Activated T-helper 1 cell treated with anti-CD3 and anti-CD28 coated beads, Interleukin-12 subunit alpha, Interleukin-12 subunit beta, Interleukin-2, Interleukin-4 antibody, amounts not matched to agents 30 ng/mL and 10 ng/mL and 1 ng/mL, durations not matched to agents 14 hours and 24 hours and 36 hours (primary cell): ENCODE results near the gene MAML3. TPM values are rescaled to one million over a fixed set of nuclear protein-coding genes. Genes with fewer than 3 reads are reported as not detected.

Experiments
- DNase-seq: peaks from one replicate; pipeline ENCODE4 v3.0.0; 2021; ENCODE audit warnings: low spot score
- H3K27ac Mint-ChIP-seq: one replicate; pipeline ENCODE4 v1.8.0; 2021; ENCODE audit warnings: mild to moderate bottlenecking, mixed read lengths
- H3K27me3 Mint-ChIP-seq: one replicate; pipeline ENCODE4 v1.8.0; 2022; ENCODE audit warnings: mild to moderate bottlenecking, moderate library complexity, mixed read lengths; ENCODE audit not compliant: insufficient read depth
- H3K36me3 Mint-ChIP-seq: one replicate; pipeline ENCODE4 v1.8.0; 2021; ENCODE audit warnings: low read depth, mixed read lengths
- H3K4me1 Mint-ChIP-seq: one replicate; pipeline ENCODE4 v1.8.0; 2021; ENCODE audit warnings: low read depth, mixed read lengths
- H3K4me3 Mint-ChIP-seq: one replicate; pipeline ENCODE4 v1.8.0; 2021; ENCODE audit warnings: mild to moderate bottlenecking, moderate library complexity, mixed read lengths
- H3K9me3 Mint-ChIP-seq: one replicate; pipeline ENCODE4 v1.8.0; 2021; ENCODE audit warnings: mixed read lengths
- intact Hi-C: fragments of 100-400 bp; cut with micrococcal nuclease; formaldehyde crosslinking; loops from one replicate; pipeline ENCODE4 v1.15.1; 2024
- total RNA-seq: library from RNA; stranded (reverse); gene quantifications from 2 replicates; pipeline ENCODE4 v1.2.3, GENCODE V29; 2022

MAML3 gene
- total RNA-seq, 1 donor from 2014 or later = 0.47 TPM

DNA sequence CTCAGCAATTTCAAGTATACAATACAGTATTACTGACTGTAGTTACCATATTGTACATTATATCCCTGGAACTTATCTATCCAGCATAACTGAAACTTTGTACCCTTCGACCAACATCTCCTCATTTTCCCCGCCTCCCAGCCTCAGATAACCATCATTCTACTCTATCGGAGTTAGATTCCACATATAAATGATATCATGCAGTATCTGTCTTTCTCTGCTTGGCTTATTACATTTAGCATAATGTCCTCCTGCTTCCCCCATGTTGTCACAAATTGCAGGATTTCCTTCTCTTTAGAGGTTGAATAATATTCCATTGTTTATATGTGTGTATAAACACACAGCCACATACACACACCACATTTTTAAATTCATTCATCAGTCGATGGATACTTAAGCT lies 218.1 kb downstream of the MAML3 start:
- intact Hi-C loops = no loop called here
- H3K27ac Mint-ChIP-seq = no peak overlapping the region
- no peaks in the 10 kb centered on the region for H3K36me3 Mint-ChIP-seq
- DNase-seq = no peak
- no peak overlapping the region for H3K4me3 Mint-ChIP-seq
- no peaks in the 10 kb centered on the region for H3K4me1 Mint-ChIP-seq
- H3K27me3 Mint-ChIP-seq = peaks cover 10% of the 10 kb centered on the region
- no peaks in the 10 kb centered on the region for H3K9me3 Mint-ChIP-seq

DNA sequence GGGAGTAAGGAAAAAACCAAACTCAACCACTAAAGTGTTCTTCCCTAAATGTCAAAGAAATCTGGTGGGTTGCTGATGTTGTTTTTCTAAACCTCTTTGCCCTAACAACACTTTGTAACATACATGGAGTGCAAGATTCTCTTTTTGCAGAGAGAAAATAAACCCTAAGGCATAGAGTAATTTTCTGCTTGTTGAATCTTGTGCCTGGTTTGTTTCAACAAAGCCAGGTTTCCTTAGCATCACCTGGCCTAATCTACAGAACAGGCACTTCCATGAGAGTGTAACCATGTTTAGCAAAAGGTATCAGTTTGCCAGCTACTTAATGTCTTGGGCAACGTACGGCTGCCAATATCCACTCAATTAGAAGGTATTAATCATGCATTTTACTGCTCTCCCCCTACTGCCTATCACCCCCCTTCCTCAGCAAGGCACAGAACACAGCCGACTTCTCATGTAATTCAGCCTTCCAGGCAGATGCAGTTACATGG lies 219.2 kb downstream of the MAML3 start:
- Mint-ChIP-seq H3K27me3 (peaks cover 11% of the 10 kb centered on the region), H3K27ac (no peak overlapping the region), H3K36me3 (no peaks in the 10 kb centered on the region), H3K4me1 (no peaks in the 10 kb centered on the region), H3K4me3 (no peak overlapping the region), H3K9me3 (no peaks in the 10 kb centered on the region)
- intact Hi-C loops = no loop called here
- DNase-seq = no peak

DNA sequence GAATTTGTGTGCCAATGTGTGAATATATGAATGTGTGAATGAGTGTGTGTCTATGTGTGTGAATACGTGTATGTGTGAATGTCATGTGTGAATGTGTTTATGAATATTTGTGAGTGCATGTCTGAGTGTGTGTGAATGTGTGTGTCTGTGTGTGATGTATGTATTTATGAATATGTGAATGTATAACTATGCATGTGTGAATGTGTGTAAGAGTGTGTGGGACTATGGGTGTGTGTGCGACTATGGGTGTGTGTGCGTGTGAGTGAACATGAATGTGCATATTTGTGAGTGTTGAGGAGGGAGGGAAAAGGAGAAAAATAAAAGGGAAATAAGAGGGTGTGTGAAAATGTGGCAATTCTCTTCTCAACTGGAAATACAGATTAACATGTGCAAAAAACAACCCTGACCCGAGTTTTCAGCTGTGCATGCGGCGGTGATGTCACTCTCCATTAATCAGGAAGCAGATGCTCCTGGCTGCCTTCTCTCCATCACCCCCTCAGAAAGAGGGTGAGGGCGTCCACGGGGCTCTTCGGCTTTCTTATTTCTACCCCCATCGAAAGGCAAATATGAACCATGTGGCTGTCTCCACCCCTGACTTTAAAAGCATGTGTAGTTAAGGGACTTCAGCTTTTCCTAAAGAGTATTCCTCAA lies 219.8 kb downstream of the MAML3 start:
- Mint-ChIP-seq H3K36me3 (no peaks in the 10 kb centered on the region), H3K27me3 (peaks cover 11% of the 10 kb centered on the region), H3K27ac (no peak overlapping the region), H3K4me1 (no peaks in the 10 kb centered on the region), H3K4me3 (no peak overlapping the region), H3K9me3 (no peaks in the 10 kb centered on the region)
- no peak for DNase-seq
- intact Hi-C loops = no loop called here

DNA sequence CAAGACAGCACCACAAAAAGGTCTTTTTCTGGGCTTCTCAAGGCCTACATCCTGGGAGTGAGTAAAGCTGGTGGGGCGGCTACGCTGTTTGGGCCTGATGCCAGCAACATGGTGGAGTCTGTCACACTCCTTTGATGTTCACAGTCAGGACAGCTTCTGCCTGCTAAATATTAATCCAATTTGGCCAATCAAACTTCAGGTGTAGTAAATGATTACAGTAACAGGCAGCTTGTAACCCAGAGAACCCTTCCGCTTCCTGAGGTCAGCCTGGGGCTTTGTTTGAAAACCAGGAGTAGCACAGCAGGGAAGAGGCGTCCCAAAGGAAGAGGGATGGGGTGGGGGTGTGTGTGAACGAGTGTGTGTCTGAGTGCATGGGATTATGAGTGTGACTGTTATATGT lies 220.4 kb downstream of the MAML3 start:
- DNase-seq = no peak
- Mint-ChIP-seq H3K9me3 (no peaks in the 10 kb centered on the region), H3K36me3 (no peaks in the 10 kb centered on the region), H3K4me1 (no peaks in the 10 kb centered on the region), H3K27ac (no peak overlapping the region), H3K4me3 (no peak overlapping the region), H3K27me3 (peaks cover 11% of the 10 kb centered on the region)
- intact Hi-C loops = no loop called here

DNA sequence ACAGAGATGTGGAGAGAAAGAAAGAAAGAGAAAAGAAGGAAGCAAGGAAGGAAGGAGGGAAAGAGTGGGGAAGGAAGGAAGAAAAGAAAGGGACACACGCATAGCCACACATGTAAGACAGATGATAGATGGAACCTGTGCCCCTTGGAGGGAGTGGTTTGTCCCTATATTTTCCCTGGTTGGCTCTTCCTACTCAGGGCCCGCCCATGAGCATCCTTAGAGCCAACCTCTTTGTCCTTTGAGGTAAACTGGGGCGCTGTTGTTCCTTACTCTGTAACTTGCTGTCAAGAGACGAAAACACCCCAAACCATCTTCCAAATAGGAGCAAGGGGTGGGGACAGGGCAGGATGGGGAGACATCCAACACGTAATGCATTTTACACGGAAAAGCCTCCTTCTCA lies 220.9 kb downstream of the MAML3 start:
- no peak overlapping the region for H3K27ac Mint-ChIP-seq
- no peak overlapping the region for H3K4me3 Mint-ChIP-seq
- no peaks in the 10 kb centered on the region for H3K9me3 Mint-ChIP-seq
- H3K36me3 Mint-ChIP-seq = no peaks in the 10 kb centered on the region
- no peak for DNase-seq
- H3K27me3 Mint-ChIP-seq = peaks cover 11% of the 10 kb centered on the region
- no peaks in the 10 kb centered on the region for H3K4me1 Mint-ChIP-seq
- intact Hi-C loops = no loop called here

DNA sequence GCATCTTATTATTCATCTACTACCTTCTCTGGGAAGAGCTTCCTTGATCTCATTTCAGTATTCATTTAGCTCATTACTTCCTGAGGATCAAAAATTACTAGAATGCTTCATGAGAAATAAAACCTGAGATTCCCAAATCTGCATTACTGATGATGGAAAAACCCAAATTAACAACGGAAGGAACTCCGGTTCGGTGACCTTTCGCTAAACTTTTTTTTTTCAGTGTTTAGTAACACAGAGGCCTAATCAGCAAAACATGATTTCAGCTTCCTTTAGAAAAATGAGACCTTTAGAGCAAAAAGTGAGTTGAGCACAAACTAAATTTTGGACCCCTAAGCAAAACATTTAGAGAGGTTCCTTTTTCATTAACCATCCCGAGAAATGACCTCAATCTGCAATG lies 229.2 kb downstream of the MAML3 start:
- intact Hi-C loops = no loop called here
- Mint-ChIP-seq H3K4me1 (no peaks in the 10 kb centered on the region), H3K9me3 (no peaks in the 10 kb centered on the region), H3K4me3 (no peak overlapping the region), H3K27ac (no peak overlapping the region), H3K36me3 (no peaks in the 10 kb centered on the region), H3K27me3 (peaks cover 19% of the 10 kb centered on the region)
- no peak for DNase-seq

DNA sequence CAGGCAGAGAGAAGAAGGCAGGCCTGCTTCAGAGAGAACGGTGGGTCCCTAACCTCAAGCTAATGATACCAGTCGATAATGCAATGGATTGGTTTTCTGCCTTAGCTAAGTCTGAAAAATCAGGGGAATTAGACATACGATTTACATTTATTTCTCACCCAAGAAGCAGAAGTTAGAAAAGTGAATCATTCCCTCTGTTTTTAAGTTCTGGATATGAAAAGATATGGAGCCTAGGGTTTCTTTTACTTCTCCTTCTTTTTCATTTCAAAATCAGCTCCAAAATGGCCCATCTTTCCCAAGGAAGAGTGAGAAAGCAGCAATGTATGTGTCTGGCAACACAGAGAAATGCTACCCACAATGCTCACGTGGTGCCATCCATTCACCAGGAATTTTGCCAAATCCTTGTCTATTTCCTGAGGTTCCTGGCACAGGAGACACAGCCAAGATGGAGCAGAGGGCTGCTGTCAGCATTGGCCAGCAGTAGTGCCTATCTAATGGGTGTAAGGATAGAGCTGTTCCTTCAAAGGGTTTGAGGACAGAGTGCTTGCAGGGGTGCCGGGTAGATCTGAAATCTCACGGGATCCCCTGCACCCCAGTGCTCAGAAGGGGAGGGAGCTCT lies 231.5 kb downstream of the MAML3 start:
- no peak for DNase-seq

DNA sequence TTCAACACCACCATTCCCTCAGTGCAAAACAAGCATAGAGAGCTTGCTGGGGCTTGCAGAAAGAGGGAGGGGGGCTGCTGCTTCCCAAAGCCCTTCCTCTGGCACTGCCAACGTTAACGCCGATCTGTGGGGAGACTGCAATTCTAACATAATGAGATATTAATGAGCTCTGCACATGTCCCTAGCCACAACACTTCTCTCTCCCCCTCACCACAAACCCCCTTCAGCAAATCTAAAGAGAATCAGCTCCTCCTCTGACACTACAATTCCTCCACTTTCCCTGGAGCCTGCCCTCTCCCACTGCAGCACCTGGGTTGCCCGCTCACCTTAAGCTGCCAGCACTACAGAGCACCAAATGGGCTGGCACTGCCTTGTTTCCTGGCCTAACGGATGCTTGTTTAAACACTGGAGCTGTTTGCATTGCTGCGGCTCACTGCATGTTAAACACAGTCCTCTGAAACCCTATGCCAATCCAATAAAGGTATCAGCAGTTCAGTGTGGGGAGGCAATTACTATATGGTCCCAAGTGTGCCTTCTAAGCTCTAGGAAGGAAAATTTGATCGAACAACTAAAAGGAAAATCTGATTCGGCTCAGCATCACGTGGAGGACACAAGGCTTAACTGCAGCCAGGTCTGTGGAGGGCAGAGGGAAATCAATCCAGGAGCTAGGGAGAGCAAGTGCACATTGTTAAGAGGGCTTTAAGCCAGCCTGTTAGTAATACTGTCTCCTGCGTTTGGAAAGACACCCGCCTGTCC lies 232.4 kb downstream of the MAML3 start:
- Mint-ChIP-seq H3K4me3 (no peak overlapping the region), H3K27me3 (peaks cover 21% of the 10 kb centered on the region), H3K4me1 (no peaks in the 10 kb centered on the region), H3K27ac (no peak overlapping the region), H3K36me3 (no peaks in the 10 kb centered on the region), H3K9me3 (no peaks in the 10 kb centered on the region)
- intact Hi-C loops = no loop called here
- DNase-seq = no peak

More for the DNA sequence above, 231.5 kb downstream of the MAML3 start:
- intact Hi-C loops = no loop called here
- H3K36me3 Mint-ChIP-seq = no peaks in the 10 kb centered on the region
- H3K27ac Mint-ChIP-seq = no peak overlapping the region
- H3K4me3 Mint-ChIP-seq = no peak overlapping the region
- peaks cover 21% of the 10 kb centered on the region for H3K27me3 Mint-ChIP-seq
- H3K4me1 Mint-ChIP-seq = no peaks in the 10 kb centered on the region
- no peaks in the 10 kb centered on the region for H3K9me3 Mint-ChIP-seq

DNA sequence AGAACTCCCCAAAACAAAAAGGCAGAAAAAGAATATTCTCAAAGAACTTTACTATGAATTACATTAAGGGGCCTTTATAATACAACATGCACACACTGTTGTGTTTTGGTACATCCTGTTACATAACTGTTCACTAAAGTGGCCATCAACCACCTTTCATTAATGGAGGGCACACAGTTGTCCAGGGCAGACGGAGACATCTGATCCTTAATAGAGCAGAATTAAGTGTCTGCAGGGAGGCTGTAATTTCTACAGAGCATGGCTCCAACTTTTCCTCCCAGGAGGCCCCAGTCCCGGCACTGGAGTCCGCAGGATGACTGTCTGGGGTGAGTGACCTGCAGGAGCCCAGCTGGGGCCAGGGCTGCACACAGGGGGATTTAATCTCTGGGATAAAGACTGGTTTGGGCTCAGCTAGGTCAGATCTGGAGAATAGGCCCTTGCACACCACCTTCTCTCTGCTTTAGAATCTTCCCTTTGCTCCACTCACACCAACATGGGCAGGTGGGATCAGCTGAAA lies 233.4 kb downstream of the MAML3 start:
- H3K27ac Mint-ChIP-seq = no peak overlapping the region
- no peak for DNase-seq
- H3K4me1 Mint-ChIP-seq = no peaks in the 10 kb centered on the region
- intact Hi-C loops = no loop called here
- no peak overlapping the region for H3K4me3 Mint-ChIP-seq
- H3K36me3 Mint-ChIP-seq = no peaks in the 10 kb centered on the region
- H3K9me3 Mint-ChIP-seq = no peaks in the 10 kb centered on the region
- peaks cover 21% of the 10 kb centered on the region for H3K27me3 Mint-ChIP-seq

DNA sequence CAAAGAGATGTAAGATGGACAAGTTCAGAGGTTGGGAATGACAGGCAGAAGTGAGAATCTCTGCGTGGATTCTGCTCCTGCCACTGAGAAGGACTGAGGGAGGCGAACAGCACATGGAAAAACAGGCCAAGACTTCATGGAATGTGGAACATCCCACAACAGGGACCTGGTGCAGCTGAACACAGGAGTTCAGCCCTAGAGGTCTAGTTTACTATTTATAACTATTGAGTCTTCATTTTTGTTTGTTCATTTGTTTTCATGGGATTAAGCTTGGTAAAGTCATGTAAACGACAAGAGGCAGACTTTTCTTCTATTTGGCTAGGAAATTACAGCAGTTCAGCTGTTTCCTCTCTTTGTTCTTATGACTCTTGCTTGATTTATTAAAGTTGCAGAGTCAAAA lies 234.5 kb downstream of the MAML3 start:
- Mint-ChIP-seq H3K36me3 (no peaks in the 10 kb centered on the region), H3K27ac (no peak overlapping the region), H3K4me3 (no peak overlapping the region), H3K4me1 (no peaks in the 10 kb centered on the region), H3K9me3 (no peaks in the 10 kb centered on the region), H3K27me3 (peaks cover 21% of the 10 kb centered on the region)
- intact Hi-C loops = no loop called here
- no peak for DNase-seq

DNA sequence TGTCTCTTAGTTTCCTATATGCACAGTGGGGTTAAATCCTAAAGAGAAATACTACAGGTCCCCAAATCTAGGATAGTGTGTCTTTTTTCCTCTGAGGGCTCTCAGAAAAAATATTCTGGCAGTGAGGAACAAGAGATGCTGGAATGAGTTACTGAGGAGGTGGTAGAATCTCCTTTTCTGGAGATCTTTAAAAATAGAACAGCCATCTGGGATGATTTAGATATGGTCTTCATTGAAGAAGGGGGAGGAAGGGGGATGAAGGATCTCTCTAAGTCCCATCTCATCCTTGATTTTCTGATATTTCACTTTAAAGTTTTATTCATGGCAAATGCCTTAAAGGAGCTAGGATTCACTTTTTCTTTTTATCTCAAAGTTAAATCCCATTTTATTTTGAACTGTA lies 235.0 kb downstream of the MAML3 start:
- no peak for DNase-seq
- no peak overlapping the region for H3K4me3 Mint-ChIP-seq
- intact Hi-C loops = no loop called here
- no peaks in the 10 kb centered on the region for H3K9me3 Mint-ChIP-seq
- H3K27ac Mint-ChIP-seq = no peak overlapping the region
- peaks cover 22% of the 10 kb centered on the region for H3K27me3 Mint-ChIP-seq
- H3K4me1 Mint-ChIP-seq = no peaks in the 10 kb centered on the region
- H3K36me3 Mint-ChIP-seq = no peaks in the 10 kb centered on the region

DNA sequence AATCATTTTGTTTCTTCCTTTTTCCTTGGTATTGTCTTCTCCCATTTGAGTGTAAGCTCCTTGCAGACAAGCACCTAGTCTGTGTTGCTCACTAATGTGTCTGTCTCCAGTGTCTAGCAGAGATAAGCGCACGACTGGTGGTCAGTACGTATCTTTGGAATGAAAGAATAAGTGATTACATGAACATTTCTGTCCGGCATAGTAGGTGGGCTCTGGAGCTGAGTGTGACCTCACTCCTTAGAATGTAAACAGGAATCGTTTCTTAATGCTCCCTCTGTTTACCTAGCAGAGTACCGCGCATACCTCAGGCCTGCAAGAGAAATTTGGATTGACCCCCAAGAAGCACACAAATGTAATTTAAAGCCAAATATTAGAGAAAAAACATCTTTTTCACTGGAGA lies 235.4 kb downstream of the MAML3 start:
- intact Hi-C loops = no loop called here
- no peak for DNase-seq
- H3K9me3 Mint-ChIP-seq = no peaks in the 10 kb centered on the region
- no peak overlapping the region for H3K27ac Mint-ChIP-seq
- no peaks in the 10 kb centered on the region for H3K4me1 Mint-ChIP-seq
- H3K36me3 Mint-ChIP-seq = no peaks in the 10 kb centered on the region
- H3K27me3 Mint-ChIP-seq = peaks cover 23% of the 10 kb centered on the region
- H3K4me3 Mint-ChIP-seq = no peak overlapping the region

DNA sequence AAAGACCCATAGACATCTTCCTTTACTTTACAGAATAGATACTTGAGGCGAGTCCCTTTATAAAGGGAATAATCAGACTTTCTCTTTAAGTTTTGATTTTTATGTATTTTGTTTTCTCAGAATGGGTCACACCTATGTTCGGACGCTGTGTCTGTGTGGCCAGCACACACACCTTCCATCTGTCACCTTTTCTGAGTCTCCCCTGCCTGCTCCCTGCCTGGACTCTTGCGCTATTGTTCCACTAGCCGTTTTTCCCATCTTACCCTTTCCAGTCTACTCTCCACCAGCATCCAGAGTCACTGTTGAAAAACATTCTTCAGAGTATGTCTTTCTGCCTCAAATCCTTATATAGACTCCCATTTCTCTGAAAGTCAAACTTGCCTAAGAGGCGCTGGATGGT lies 236.1 kb downstream of the MAML3 start:
- no peaks in the 10 kb centered on the region for H3K36me3 Mint-ChIP-seq
- H3K4me1 Mint-ChIP-seq = no peaks in the 10 kb centered on the region
- DNase-seq = no peak
- H3K27ac Mint-ChIP-seq = no peak overlapping the region
- no peaks in the 10 kb centered on the region for H3K9me3 Mint-ChIP-seq
- peaks cover 17% of the 10 kb centered on the region for H3K27me3 Mint-ChIP-seq
- H3K4me3 Mint-ChIP-seq = no peak overlapping the region
- intact Hi-C loops = no loop called here
